IMR-90 (cell line): ENCODE measurements around the gene SETD3. TPM values are rescaled to one million over a fixed set of nuclear protein-coding genes. Genes with fewer than 3 reads are reported as not detected.

Source experiments
- ATAC-seq: fragments of 200-7000 bp; cut with Tn5 transposase; 2 replicates; pipeline ENCODE4 v1.9.1; 2020; ENCODE audit warnings: low read depth, mild to moderate bottlenecking, moderate library complexity
- BruUV-seq: library from RNA; stranded (reverse); fragments of 400-500 nt; replicated peaks from 2 replicates; lab custom pipeline; 2021; lab: Mats Ljungman, UMichigan
- CTCF ChIA-PET: fragments of 300-600 bp; formaldehyde crosslinking; extraction: SDS; loops from one replicate; lab custom pipeline; 2021; ENCODE audit warnings: antibody characterized with exemption; lab: Yijun Ruan, JAX
- POLR2A ChIA-PET: fragments of 300-600 bp; sonication (Branson Sonifier 250); formaldehyde crosslinking; loops from one replicate; lab custom pipeline; 2022; ENCODE audit warnings: antibody characterized with exemption; ENCODE audit not compliant: unreplicated experiment; lab: Charles Lee
- DNase-seq: peaks from one replicate; pipeline ENCODE4 v3.0.0; 2013
- H2AFZ ChIP-seq: replicated peaks from 2 replicates; pipeline ENCODE3; 2013; ENCODE audit warnings: low read length, mild to moderate bottlenecking; ENCODE audit not compliant: poor library complexity
- H2AK5ac ChIP-seq: 2 replicates; pipeline ENCODE4 v1.6.1; 2013; ENCODE audit warnings: low read depth, low read length, inconsistent platforms
- H2AK9ac ChIP-seq: replicated peaks from 2 replicates; pipeline ENCODE3; 2013; ENCODE audit warnings: mild to moderate bottlenecking, low read depth, low read length, moderate library complexity; ENCODE audit not compliant: poor library complexity
- H2BK120ac ChIP-seq: 2 replicates; pipeline ENCODE4 v1.6.1; 2013; ENCODE audit warnings: low read depth, low read length, inconsistent platforms
- H2BK15ac ChIP-seq: 3 replicates; pipeline ENCODE4 v1.6.1; 2013; ENCODE audit warnings: low read depth, low read length, inconsistent platforms
- H2BK20ac ChIP-seq: 2 replicates; pipeline ENCODE4 v1.6.1; 2013; ENCODE audit warnings: low read depth, mild to moderate bottlenecking, inconsistent platforms, low read length, moderate library complexity
- H2BK5ac ChIP-seq: 2 replicates; pipeline ENCODE4 v1.6.1; 2013; ENCODE audit warnings: mild to moderate bottlenecking, low read depth, low read length, inconsistent platforms; ENCODE audit not compliant: poor library complexity, severe bottlenecking
- H3K14ac ChIP-seq: replicated peaks from 2 replicates; pipeline ENCODE4 v1.6.1; 2013; ENCODE audit warnings: low read depth, low read length, inconsistent platforms
- H3K18ac ChIP-seq: 2 replicates; pipeline ENCODE4 v1.6.1; 2013; ENCODE audit warnings: low read depth, low read length, control low read depth
- H3K23ac ChIP-seq: 2 replicates; pipeline ENCODE4 v1.6.1; 2013; ENCODE audit warnings: low read depth, low read length, inconsistent platforms
- H3K27ac ChIP-seq: 2 replicates; pipeline ENCODE4 v1.5.1; 2013; ENCODE audit warnings: mild to moderate bottlenecking, control low read depth, low read length; ENCODE audit not compliant: insufficient read depth
- H3K27me3 ChIP-seq: 2 replicates; pipeline ENCODE4 v1.6.1; 2013; ENCODE audit warnings: low read length; ENCODE audit not compliant: control insufficient read depth, insufficient read depth
- H3K36me3 ChIP-seq: 2 replicates; pipeline ENCODE4 v1.6.1; 2013; ENCODE audit warnings: low read length, mixed read lengths; ENCODE audit not compliant: control insufficient read depth, insufficient read depth
- H3K4ac ChIP-seq: 2 replicates; pipeline ENCODE4 v1.6.1; 2013; ENCODE audit warnings: low read depth, low read length, inconsistent platforms
- H3K4me1 ChIP-seq: 2 replicates; pipeline ENCODE4 v1.6.1; 2013; ENCODE audit warnings: low read length, mixed read lengths; ENCODE audit not compliant: control insufficient read depth, insufficient read depth
- H3K4me2 ChIP-seq: 2 replicates; pipeline ENCODE4 v1.6.1; 2013; ENCODE audit warnings: low read depth, mild to moderate bottlenecking, control low read depth, low read length, moderate library complexity
- H3K4me3 ChIP-seq: 2 replicates; pipeline ENCODE4 v1.5.1; 2013; ENCODE audit warnings: low read depth, mild to moderate bottlenecking, control low read depth, low read length, moderate library complexity; ENCODE audit not compliant: insufficient read depth
- H3K56ac ChIP-seq: 2 replicates; pipeline ENCODE4 v1.6.1; 2013; ENCODE audit warnings: low read length, inconsistent platforms; ENCODE audit not compliant: insufficient read depth; ENCODE audit errors: extremely low read depth
- H3K79me1 ChIP-seq, 2 experiments: 2 replicates each; pipeline ENCODE4 v1.6.1; 2013; ENCODE audit warnings: low read length in 2 of 2, inconsistent platforms in 1 of 2, low read depth in 1 of 2
- H3K9ac ChIP-seq: 2 replicates; pipeline ENCODE4 v1.6.1; 2013; ENCODE audit warnings: low read depth, low read length, control low read depth
- H3K9me1 ChIP-seq: 2 replicates; pipeline ENCODE4 v1.6.1; 2013; ENCODE audit warnings: low read length, inconsistent platforms; ENCODE audit not compliant: insufficient read depth
- H3K9me3 ChIP-seq: 2 replicates; pipeline ENCODE4 v1.6.1; 2013; ENCODE audit warnings: low read length; ENCODE audit not compliant: control insufficient read depth, insufficient read depth
- H4K20me1 ChIP-seq: 2 replicates; pipeline ENCODE4 v1.6.1; 2013; ENCODE audit warnings: low read length, inconsistent platforms; ENCODE audit not compliant: insufficient read depth
- H4K5ac ChIP-seq: 2 replicates; pipeline ENCODE4 v1.6.1; 2013; ENCODE audit warnings: mild to moderate bottlenecking, low read depth, low read length, control low read depth
- H4K8ac ChIP-seq, 2 experiments: 2 replicates each; pipeline ENCODE4 v1.6.1; 2013; ENCODE audit warnings: low read depth in 2 of 2, low read length in 2 of 2, control low read depth in 1 of 2, inconsistent platforms in 1 of 2
- H4K91ac ChIP-seq: 2 replicates; pipeline ENCODE4 v1.6.1; 2013; ENCODE audit warnings: low read depth, low read length, inconsistent platforms; ENCODE audit not compliant: insufficient read depth
- CHD1 ChIP-seq: IDR thresholded peaks from 2 replicates; pipeline ENCODE4 v1.6.1; 2012; ENCODE audit warnings: low read depth, low read length, improper control_type of control experiment
- FOS ChIP-seq: fragments of 150-350 bp; IDR thresholded peaks from 2 replicates; pipeline ENCODE4 v1.6.1; 2016; ENCODE audit warnings: low read depth, low read length
- MAFK ChIP-seq: IDR thresholded peaks from 2 replicates; pipeline ENCODE4 v1.6.1; 2012; ENCODE audit warnings: low read depth, low read length, improper control_type of control experiment
- MAZ ChIP-seq: IDR thresholded peaks from 2 replicates; pipeline ENCODE4 v1.6.1; 2012; ENCODE audit warnings: low read depth, mild to moderate bottlenecking, low read length, improper control_type of control experiment, moderate library complexity, borderline replicate concordance
- POLR2A ChIP-seq: IDR thresholded peaks from 2 replicates; pipeline ENCODE4 v1.6.1; 2012; ENCODE audit warnings: mild to moderate bottlenecking, low read depth, low read length
- RFX5 ChIP-seq: IDR thresholded peaks from 2 replicates; pipeline ENCODE4 v1.8.0; 2012; ENCODE audit warnings: low read depth, mild to moderate bottlenecking, low read length, moderate library complexity
- SMC3 ChIP-seq: fragments of 150-350 bp; IDR thresholded peaks from 2 replicates; pipeline ENCODE4 v1.6.1; 2016; ENCODE audit warnings: low read depth, mild to moderate bottlenecking, antibody characterized with exemption, low read length, moderate library complexity
- WGBS, 2 experiments: methylation state at CpG; one replicate each; pipeline versions ENCODE4 v1.1.5 to v1.1.7; 2013; ENCODE audit warnings: missing lambda C conversion rate in 2 of 2; ENCODE audit not compliant: insufficient read length in 1 of 2; ENCODE audit errors: extremely low coverage in 2 of 2; 5-methylcytosine and 5-hydroxymethylcytosine counted together
- dilution Hi-C: fragments of 300-500 bp; cut with HindIII; formaldehyde crosslinking; loops from one replicate; pipeline ENCODE4 v1.14.3; 2018; ENCODE audit warnings: low sequenced_read_pairs; ENCODE audit not compliant: unreplicated experiment
- in situ Hi-C: fragments of 300-500 bp; cut with MboI; formaldehyde crosslinking; loops from 3 replicates; pipeline ENCODE4 v1.14.3; 2019; ENCODE audit warnings: low sequenced_read_pairs, inconsistent platforms, mixed read lengths
- intact Hi-C: fragments of 100-400 bp; cut with micrococcal nuclease; formaldehyde crosslinking; loops from 2 replicates; pipeline ENCODE4 v1.10.0; 2022
- polyA plus RNA-seq, 3 experiments: library from polyadenylated mRNA; depleted of rRNA; stranded (reverse); fragments of >200 nt; gene quantifications; 2 replicates each; pipeline ENCODE4 v1.2.3, GENCODE V29; 2012; ENCODE audit warnings: low replicate concordance in 1 of 3
- total RNA-seq: library from RNA; depleted of rRNA; stranded (reverse); fragments of >200 nt; gene quantifications from 2 replicates; pipeline ENCODE4 v1.2.3, GENCODE V29; 2012
- TF ChIP-seq, protein P1 (sequence below): fragments of 150-350 bp; IDR thresholded peaks from 2 replicates; pipeline ENCODE4 v1.6.1; 2016; ENCODE audit warnings: low read depth, mild to moderate bottlenecking, low read length, moderate library complexity, borderline replicate concordance

SETD3 gene
- total and polyA plus RNA-seq, 2 of the 4 experiments (the other 2 are of a cell fraction) = 18.8 to 31.9 TPM

DNA sequence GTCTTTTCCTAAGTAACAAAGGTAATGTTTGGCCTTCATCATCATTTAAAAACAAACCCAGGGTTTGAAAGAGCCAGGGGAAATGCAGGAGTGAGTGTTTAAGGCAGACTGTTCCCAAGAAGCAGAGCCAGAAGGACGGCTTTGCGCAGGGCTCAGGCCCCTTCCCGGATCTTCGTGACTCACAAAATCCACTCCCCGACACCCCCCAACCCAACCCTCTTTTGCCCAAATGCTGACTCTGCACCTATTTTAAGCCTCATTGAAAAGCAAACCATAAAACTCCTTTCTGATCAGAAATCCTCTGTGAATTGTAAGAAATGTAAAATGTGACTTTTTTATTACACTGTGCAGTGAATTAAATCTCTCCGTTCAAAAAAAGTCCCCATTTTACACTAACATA, 67.5 kb downstream of the SETD3 start:
- Histone ChIP-seq H3K9me1 (no peaks in the 10 kb centered on the region), H3K79me1 (peaks cover under 1 to 4% of the 10 kb centered on the region in 2 experiments; a peak in 1 of 4 replicates), H3K4me1 (no peaks in the 10 kb centered on the region; the same call in 1 of the 2 replicates), H3K14ac (no peak overlapping the region), H2BK15ac (no peak overlapping the region), H3K27me3 (no peaks in the 10 kb centered on the region), H3K36me3 (peaks cover 13% of the 10 kb centered on the region; the same call in 1 of the 2 replicates), H4K5ac (no peak overlapping the region), H3K9me3 (no peaks in the 10 kb centered on the region), H3K56ac (no peak overlapping the region), H4K8ac (no peak overlapping the region), H3K4me3 (no peak overlapping the region), H2AFZ (no peak overlapping the region), H3K27ac (no peak overlapping the region), H3K4ac (no peak overlapping the region), H3K4me2 (no peak overlapping the region), H2AK5ac (no peak overlapping the region), H3K18ac (no peak overlapping the region), H2AK9ac (no peak overlapping the region), H2BK5ac (no peak overlapping the region), H4K20me1 (no peaks in the 10 kb centered on the region; the same call in 1 of the 2 replicates), H2BK120ac (no peak overlapping the region), H4K91ac (no peak overlapping the region), H3K9ac (no peak overlapping the region), H2BK20ac (no peak overlapping the region), H3K23ac (no peak overlapping the region)
- ChIA-PET POLR2A (no interaction called here), CTCF (no interaction called here)
- WGBS, 2 experiments = no CpG with 5 or more reads among the region's 6 CpGs
- TF ChIP-seq MAFK = peak; percentile 51
- no peak for TF ChIP-seq MAZ
- TF ChIP-seq FOS = no peak
- no peak for TF ChIP-seq CHD1
- no peak for TF ChIP-seq RFX5
- no peak for TF ChIP-seq POLR2A
- TF ChIP-seq, protein P1, sequence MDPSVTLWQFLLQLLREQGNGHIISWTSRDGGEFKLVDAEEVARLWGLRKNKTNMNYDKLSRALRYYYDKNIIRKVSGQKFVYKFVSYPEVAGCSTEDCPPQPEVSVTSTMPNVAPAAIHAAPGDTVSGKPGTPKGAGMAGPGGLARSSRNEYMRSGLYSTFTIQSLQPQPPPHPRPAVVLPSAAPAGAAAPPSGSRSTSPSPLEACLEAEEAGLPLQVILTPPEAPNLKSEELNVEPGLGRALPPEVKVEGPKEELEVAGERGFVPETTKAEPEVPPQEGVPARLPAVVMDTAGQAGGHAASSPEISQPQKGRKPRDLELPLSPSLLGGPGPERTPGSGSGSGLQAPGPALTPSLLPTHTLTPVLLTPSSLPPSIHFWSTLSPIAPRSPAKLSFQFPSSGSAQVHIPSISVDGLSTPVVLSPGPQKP = no peak
- no peak for TF ChIP-seq SMC3
- DNase-seq (no peak), ATAC-seq (no peak)
- intact Hi-C loops (no loop called here), in situ Hi-C loops (loop anchor here (10.0 kb wide), 1 partner anchor 88 kb away; no protein-coding TSS in a partner anchor), dilution Hi-C loops (no loop called here)
- BruUV-seq = no TSS peak
